NCI-H82 treated with DMSO at 0.1 percent for 48 hours (cell line): ENCODE measurements around the gene CABP4.
A peak's percentile ranks its signal among the peaks of the same experiment; 100 is the strongest.
"Not testable (repeated sequence)": the region's sequence is repeated elsewhere in the genome, so short reads cannot be mapped to it uniquely, and the experiment has no call there.

Source experiments
- DNase-seq: peaks from one replicate; lab custom pipeline; 2025; ENCODE audit not compliant: unreplicated experiment; lab: John Stamatoyannopoulos, UW

CABP4 gene

DNA sequence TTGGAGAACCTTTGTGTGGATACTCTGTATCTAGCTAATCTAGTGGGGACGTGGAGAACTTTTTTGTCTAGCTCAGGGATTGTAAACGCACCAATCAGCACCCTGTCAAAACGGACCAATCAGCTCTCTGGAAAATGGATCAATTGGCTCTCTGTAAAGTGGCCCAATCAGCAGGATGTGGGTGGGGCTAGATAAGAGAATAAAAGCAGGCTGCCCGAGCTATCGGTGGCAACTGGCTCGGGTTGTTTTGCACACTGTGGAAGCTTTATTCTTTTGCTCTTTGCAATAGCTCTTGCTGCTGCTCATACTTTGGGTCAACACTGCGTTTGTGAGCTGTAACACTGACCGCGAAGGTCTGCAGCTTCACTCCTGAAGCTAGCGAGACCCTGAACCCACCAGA is 21.5 kb downstream of the CABP4 start:
- not testable (repeated sequence) for DNase-seq

DNA sequence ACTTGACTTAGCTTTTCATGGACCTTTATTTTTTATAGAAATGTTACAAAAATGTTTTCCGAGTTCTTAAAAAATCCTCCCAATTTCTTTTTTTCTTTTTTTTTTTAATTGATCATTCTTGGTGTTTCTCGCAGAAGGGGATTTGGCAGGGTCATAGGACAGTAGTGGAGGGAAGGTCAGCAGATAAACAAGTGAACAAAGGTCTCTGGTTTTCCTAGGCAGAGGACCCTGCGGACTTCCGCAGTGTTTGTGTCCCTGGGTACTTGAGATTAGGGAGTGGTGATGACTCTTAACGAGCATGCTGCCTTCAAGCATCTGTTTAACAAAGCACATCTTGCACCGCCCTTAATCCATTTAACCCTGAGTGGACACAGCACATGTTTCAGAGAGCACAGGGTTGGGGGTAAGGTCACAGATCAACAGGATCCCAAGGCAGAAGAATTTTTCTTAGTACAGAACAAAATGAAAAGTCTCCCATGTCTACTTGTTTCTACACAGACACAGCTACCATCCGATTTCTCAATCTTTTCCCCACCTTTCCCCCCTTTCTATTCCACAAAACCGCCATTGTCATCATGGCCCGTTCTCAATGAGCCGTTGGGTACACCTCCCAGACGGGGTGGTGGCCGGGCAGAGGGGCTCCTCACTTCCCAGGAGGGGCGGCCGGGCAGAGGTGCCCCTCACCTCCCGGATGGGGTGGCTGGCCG is 22.3 kb downstream of the CABP4 start:
- DNase-seq, result not testable (repeated sequence)

DNA sequence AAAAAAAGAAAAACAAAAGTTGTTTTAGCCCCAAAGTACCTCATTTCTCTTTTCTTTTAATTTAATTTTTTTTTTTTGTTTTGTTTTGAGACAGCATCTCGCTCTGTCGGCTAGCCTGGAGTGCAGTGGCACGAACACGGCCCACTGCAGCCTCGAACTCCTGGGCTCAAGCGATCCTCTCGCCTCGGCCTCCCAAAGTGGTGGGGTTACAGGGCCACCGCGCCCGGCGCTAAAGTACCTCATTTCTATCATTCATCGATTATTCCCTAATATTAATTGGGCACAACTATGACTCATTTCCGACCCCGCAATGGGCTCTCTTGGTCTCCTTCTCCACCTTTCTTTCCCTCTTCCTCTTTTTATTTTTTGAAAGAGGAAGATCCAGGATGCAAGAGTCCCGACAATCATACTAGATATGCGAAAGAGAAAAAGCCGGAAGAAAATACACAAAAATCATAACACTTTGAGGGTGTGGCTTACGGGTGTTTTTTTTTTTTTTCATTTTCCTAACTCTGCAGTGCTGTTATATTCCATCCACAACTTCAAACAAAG is 27.2 kb downstream of the CABP4 start:
- DNase-seq, result no peak

- peak; percentile 95 for DNase-seq
These were observed 28.0 kb downstream of the CABP4 start, which contains the start of gene AIP for GRCh38 chr11:67482827-67483798. TSS of gene AIP (plus strand) at chr11:67483026. CDS start at chr11:67483159, 133 bp downstream.

DNA sequence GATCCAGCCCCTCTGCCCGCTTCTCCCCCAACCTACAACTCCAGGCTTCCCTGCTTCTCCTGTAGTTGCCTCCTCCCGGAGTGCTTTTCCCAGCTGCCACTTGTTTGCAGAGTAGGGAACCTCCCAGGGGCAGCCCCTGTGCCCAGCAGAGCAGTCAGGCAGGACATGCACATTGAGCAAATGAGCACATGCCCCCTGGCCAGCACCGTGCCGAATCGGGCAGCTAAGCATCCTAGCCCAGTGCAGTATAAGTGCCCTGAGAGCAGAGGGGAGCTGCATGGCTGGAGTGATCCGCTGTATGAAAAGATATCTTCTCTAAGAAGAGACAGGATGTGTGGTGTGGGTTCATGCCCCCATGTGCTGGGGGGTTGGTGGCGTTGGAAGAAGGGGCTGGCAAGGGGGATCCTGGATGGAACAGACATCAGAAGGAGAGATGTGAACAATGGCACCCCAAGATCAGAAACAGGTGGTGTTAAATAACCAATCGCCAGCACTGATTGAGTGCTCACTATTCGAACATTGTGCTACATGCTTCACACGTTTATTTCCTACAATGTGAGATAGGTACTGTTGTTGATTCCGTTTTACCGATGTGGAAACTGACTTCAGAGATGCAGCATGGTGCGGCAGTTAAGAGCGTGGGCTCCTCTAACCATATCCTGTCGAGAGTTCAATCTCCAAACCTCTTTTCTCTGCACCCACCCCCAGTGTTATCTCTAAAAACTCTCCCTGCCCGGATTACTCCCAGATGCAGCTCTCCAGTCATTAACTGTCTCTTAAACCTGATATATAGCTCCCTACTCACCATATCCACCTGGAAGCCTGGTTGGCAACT is 28.9 kb downstream of the CABP4 start:
- no peak for DNase-seq

DNA sequence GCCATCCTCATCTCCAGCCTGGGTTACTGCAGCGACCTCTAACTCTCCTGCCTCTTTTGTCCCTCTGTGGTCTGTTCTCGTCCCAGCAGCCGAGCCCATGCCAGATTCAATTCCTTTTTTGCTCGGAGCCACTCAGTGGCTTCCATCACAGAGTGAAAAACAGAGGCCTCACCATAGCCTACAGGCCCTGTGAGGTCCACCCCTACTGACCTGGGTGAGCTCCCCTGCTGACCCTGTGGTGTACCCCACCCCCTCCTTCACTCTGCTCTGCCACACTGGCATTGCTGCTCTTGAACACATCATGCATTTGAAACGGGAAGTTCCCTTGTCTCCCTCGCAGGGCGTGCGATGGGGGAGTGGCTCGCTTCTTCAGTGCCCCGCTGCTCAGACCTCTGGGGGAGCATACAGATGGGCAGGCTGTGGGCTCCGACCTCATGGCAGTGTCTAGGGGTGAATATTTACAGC is 29.7 kb downstream of the CABP4 start:
- DNase-seq, result no peak

GRCh38 chr11:67485873-67486361 is 30.8 kb downstream of the CABP4 start:
- not testable (repeated sequence) for DNase-seq

DNA sequence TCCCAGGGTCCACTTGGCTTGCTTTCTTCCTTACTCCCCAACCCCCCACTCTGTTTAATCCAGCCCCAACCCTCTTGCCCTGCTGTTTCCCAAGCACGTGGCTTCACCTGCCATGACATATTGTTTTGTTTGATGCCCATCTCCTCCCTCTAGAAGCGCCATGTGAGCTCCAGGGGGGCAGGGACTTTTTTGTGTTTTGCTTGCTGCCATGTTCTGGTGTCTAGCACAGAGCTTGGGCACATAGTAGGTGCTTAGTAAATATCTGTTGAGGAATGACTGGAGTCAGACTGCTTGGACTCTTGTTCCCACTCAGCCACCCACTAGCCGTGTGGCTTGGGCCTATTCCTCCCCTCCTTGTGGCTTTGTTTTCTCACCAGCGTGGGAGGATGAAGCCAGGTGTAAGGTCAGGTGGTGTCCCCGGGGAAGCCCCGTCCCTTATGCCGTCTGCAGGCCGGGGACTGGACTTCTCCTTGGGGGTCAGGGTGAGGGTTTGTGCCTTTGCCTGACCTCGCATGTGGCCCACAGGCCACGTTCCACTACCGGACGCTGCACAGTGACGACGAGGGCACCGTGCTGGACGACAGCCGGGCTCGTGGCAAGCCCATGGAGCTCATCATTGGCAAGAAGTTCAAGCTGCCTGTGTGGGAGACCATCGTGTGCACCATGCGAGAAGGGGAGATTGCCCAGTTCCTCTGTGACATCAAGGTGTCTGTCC is 31.5 kb downstream of the CABP4 start:
- no peak for DNase-seq

DNA sequence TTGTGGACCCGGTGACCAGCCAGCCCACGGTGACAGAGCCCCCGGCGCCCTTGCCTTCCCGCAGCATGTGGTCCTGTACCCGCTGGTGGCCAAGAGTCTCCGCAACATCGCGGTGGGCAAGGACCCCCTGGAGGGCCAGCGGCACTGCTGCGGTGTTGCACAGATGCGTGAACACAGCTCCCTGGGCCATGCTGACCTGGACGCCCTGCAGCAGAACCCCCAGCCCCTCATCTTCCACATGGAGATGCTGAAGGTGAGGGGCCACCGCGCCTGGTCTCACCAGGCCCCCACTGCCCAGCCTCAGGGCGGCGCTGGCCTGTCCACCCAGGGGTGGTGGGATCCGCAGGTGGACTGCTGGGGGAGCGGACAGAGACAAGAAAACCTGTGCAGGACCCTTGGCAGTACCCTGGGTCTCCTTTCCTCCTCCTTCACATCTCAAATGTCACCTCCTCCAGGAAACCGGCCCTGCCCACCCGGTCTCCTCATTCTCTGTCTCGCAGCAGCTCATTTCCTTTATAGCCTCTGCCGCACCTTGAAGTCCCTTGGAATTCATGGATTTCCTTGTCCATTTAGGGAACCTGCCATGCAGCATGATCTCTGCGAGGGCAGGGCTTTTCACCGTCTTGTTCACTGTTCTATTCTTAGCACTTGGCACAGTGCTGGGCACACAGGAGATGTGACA is 34.2 kb downstream of the CABP4 start:
- DNase-seq, result no peak

DNA sequence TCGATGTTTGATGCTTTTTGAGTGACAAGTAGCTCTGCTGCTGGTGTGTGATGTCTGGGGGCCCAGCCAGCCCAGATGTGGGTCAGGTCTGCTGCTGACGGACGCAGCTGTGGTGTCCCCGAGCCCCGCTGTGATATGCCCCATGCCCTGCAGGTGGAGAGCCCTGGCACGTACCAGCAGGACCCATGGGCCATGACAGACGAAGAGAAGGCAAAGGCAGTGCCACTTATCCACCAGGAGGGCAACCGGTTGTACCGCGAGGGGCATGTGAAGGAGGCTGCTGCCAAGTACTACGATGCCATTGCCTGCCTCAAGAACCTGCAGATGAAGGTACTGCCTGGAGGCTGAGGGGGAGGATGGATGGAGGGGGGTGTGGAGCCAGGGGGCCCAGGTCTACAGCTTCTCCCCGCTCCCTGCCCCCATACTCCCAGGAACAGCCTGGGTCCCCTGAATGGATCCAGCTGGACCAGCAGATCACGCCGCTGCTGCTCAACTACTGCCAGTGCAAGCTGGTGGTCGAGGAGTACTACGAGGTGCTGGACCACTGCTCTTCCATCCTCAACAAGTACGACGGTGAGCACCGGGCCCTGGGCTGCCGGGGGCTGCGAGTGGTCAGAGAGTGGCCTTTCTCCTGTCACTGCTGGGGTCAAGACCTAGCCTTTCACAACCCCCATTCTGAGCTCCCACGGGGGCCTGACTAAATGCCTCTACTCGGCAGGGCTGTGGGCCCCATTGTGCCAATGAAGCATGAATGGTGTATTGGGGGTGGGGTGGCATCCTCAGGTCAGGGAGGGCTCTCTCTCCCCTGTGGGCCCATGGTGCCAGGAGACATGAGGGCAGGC is 35.0 kb downstream of the CABP4 start:
- DNase-seq, result no peak

DNA sequence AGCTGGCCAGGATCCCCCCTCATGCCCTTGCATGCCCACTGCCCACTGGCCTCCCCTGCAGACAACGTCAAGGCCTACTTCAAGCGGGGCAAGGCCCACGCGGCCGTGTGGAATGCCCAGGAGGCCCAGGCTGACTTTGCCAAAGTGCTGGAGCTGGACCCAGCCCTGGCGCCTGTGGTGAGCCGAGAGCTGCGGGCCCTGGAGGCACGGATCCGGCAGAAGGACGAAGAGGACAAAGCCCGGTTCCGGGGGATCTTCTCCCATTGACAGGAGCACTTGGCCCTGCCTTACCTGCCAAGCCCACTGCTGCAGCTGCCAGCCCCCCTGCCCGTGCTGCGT is 35.5 kb downstream of the CABP4 start:
- no peak for DNase-seq

DNA sequence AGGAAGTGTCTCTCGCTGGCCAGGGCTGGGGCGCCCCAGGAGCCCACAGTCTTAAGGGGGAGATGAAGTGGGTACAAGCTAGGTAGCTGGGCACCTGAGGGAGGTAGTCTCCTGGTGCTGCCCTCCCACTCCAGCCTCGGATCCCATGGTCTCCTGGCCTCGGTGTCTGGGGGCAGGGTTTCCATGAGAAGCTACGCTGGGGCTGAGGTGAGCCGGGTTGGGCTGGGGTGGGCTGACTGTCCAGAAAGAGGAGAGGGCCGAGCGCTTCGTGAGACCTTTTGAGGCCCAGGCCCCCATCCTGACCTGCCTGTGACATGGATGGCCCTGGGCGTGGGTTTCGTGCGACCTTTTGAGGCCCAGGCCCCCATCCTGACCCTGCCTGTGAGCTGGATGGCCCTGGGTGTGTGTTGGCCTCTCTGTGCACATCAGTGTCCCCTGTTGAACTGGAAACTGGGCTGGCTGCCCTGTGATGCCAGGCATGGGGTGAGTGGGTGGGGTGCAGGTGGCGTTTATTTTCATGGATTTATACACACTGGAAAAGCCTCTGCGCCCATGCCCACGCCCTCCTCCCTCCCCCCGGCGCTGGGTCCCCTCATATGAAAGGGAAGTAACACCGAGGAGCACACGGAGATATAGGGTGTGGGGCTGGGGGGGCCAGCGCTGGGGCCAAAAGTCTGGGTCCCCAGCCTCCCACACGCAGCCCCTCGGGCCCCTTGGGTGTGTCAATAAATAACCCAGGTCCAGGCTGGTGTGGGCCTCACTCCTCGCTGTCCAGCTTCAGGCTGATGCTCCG is 36.3 kb downstream of the CABP4 start:
- DNase-seq, result no peak

DNA sequence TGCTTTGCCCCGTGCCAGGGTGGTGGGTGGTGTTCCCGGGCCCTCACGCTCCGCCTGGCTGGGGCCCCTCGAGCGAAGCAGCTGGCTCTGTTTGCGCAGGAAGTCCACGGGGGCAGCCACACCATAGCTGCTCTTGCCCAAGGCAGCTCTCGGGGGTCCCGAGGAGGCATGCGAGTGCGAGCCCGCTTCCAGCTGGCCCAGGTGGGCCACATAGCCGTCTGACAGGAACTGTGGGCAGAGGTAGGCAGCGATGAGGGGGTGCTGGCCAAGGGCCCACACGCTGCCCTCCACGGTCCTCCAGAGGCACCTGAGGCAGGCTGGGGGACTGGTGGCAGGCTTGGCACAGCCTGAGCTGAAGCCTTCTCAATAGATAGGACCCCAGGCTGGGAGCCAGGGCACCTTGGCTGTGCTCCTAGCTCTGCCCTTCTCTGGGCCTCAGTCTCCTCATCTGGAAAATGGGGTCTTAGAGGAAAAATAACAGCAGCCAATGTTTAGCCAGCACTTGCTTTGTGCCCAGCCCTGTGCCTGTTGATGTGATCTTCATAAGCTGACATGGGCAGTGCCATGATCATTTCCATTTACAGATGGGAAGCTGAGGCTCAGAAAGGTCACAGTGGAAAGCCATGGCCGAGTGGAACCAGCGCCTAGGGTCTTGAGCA is 37.0 kb downstream of the CABP4 start:
- DNase-seq, result no peak

DNA sequence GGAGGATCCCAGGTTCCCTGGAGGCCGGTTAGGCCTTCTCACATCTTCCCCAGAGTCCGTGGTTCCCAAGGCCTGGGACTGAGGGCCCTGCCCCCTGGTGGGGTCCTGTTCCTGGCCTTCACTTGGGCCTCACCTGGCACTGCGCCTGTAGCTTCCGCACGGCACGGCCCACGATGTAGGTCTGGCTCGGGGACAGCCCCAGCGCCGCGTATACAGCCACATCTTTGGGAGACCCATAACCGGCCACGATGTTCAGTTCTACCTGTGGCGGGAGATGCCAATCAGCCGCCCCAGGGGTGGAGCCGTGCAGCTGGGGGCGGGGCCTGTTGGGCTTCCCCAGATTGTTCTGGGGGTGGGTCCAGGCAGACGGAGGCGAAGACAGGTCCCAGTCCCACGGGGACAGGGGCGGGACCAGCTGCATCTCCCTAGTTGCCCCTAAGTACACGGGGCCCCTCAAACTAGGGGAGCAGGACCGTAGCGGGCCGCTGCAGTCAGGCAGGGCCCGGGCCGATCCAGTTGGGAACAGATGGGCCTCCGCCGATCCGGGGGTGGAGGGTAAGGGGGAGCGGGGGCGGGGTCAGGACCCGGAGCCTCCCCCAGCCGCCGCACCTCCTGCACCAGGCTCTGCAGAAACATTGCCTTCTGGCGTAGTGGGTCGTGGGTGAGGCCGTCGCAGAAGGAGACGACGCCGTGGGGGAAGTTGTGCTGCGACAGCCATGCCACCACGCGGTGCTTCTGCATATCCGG is 37.8 kb downstream of the CABP4 start:
- no peak for DNase-seq

DNA sequence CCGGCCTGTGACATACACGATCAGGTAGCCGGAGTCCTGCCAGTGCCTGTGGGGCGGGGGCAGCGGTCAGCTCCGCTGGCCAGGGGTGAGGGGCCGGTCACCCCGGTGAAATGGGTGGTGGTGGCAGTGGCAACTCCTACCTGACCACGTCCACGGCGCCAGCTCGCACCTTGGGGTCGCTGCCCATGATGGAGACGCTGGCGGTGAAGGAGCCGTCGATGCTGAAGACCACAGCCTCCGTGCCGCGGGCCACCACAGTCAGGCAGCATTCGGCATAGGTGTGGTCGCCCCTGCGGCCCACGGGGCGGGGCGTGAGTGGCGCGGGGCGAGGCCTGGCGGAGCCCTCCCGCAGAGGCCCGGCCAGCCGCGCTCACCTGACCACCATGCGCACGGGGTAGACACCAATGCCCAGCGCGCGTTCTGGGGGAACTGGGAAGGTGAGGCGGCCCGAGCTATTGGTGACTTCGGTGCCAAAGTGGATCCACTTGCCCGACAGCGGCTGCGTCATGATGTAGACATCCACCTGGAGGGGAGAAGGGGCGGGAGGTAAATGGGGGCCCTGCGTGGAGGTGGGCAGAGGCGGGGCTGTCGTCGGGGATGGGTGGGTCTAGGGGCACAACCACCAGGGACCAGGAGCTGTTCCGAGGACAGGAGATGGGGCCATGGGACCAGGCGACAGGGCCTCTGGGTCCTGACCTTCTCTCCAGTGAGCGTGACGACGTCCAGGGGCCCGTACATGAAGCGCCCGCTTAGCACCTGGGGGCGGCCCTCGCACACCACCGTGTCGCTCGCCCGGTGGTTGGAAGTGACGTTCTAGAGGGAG is 38.6 kb downstream of the CABP4 start:
- DNase-seq, result no peak
